GM06990 (cell line): ENCODE results near the gene ARID1B.

ENCODE experiments used
- DNase-seq: peaks from one replicate; pipeline ENCODE4 v3.0.0-alpha.2; 2011; ENCODE audit not compliant: insufficient read length; ENCODE audit errors: extremely low read depth
- H3K27me3 ChIP-seq: replicated peaks from 2 replicates; pipeline ENCODE4 v1.6.0; 2011; ENCODE audit warnings: low read length; ENCODE audit not compliant: control insufficient read depth, insufficient read depth
- H3K36me3 ChIP-seq: 2 replicates; pipeline ENCODE4 v1.5.1; 2011; ENCODE audit warnings: low read length; ENCODE audit not compliant: control insufficient read depth, insufficient read depth
- H3K4me3 ChIP-seq: replicated peaks from 2 replicates; pipeline ENCODE4 v1.5.1; 2011; ENCODE audit warnings: low read depth, mild to moderate bottlenecking, control low read depth, low read length
- CTCF ChIP-seq: IDR thresholded peaks from 2 replicates; pipeline ENCODE4 v1.5.1; 2011; ENCODE audit warnings: low read length, control low read depth, mild to moderate bottlenecking, inconsistent platforms; ENCODE audit not compliant: insufficient read depth, poor library complexity, severe bottlenecking

Gene ARID1B

DNA sequence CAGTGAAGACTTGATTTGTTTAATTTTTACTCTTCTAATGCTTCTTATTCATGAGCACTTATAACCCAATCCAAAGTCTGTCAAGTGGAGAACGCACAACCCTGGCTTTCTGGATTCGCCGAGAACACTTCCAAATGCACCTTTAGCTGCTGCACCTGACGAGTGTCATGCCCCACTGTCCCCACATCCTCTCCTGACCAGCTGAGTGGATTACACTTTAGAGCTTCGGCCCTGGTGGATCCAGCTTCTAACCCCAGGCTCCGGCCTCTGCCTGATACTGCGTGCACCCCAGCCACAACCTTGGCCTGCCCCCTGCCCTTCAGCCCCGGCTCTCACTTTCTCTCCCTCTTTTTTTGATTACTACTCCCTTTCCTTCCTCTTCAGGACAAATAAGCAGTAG is 287.3 kb downstream of the ARID1B start:
- no peak for TF ChIP-seq CTCF

GRCh38 chr6:157065366-157065765 is 288.2 kb downstream of the ARID1B start:
- H3K4me3 ChIP-seq: no peak overlapping the region
- H3K27me3 ChIP-seq: no peaks in the 10 kb centered on the region
- DNase-seq: no peak
- no peak for TF ChIP-seq CTCF
- peaks cover 1% of the 10 kb centered on the region for H3K36me3 ChIP-seq

More for the DNA sequence above, 287.3 kb downstream of the ARID1B start:
- Histone ChIP-seq H3K27me3 (no peaks in the 10 kb centered on the region), H3K36me3 (peaks cover 1% of the 10 kb centered on the region), H3K4me3 (no peak overlapping the region)
- DNase-seq: no peak

- no peak for TF ChIP-seq CTCF
- DNase-seq: no peak
Measured at GRCh38 chr6:157066781-157067491, 289.8 kb downstream of the ARID1B start.

DNA sequence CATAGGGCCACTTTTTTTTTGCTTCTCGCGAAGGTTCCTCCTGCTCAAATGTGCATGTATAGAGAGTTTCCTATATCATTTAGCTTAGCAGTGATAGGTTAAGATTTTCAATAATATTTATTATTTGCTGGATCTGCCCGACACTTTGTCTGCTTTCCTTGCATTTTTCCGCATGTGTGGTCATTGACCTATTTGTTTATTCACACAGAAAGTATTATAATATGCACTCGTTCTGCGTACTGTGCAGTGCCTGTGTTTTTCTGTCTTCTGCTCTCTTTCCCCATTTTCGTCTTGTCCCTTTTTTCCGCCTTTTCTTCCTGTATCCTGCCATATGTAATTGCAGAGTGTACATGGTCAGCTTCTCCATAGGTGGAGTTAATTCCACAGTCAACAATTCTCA is 290.3 kb downstream of the ARID1B start:
- DNase-seq: no peak
- no peak for TF ChIP-seq CTCF
- no peak overlapping the region for H3K4me3 ChIP-seq
- peaks cover 1% of the 10 kb centered on the region for H3K36me3 ChIP-seq
- H3K27me3 ChIP-seq: no peaks in the 10 kb centered on the region

More at GRCh38 chr6:157066781-157067491, 289.8 kb downstream of the ARID1B start:
- Histone ChIP-seq H3K4me3 (no peak overlapping the region), H3K27me3 (no peaks in the 10 kb centered on the region), H3K36me3 (peaks cover 1% of the 10 kb centered on the region)

GRCh38 chr6:157068691-157069324 is 291.6 kb downstream of the ARID1B start:
- DNase-seq: peak; percentile 79
- H3K27me3 ChIP-seq: no peaks in the 10 kb centered on the region
- no peak overlapping the region for H3K4me3 ChIP-seq
- peaks cover 4% of the 10 kb centered on the region for H3K36me3 ChIP-seq
- TF ChIP-seq CTCF: no peak
